Activated CD8-positive, alpha-beta memory T cell treated with anti-CD3 and anti-CD28 coated beads, Interleukin-2, amount 50 U/mL, for 4 hours (primary cell): ENCODE data around the gene FKRP.
"Not testable (repeated sequence)": the region's sequence is repeated elsewhere in the genome, so short reads cannot be mapped to it uniquely, and the experiment has no call there.

Experiments used
- DNase-seq: peaks from one replicate; pipeline ENCODE4 v3.0.0-alpha.2; 2020

FKRP gene

GRCh38 chr19:46745521-46746280 is at the start of gene FKRP:
Gene FKRP, plus strand, starts transcription at chr19:46746057. Its CDS starts 9,394 bp downstream, at chr19:46755451.
- peak; percentile 46 for DNase-seq

GRCh38 chr19:46696866-46697203 is 49.0 kb upstream of the FKRP start:
- DNase-seq, result no peak

- no peak for DNase-seq
These were observed 48.5 kb upstream of the FKRP start for GRCh38 chr19:46697204-46697960.

- DNase-seq, result no peak
These were observed 47.2 kb upstream of the FKRP start for GRCh38 chr19:46698395-46699321.

- DNase-seq, result no peak
These were observed 45.2 kb upstream of the FKRP start for GRCh38 chr19:46700704-46701103.

- peak; percentile 92 for DNase-seq
These were observed 41.3 kb upstream of the FKRP start for GRCh38 chr19:46704379-46705076.

GRCh38 chr19:46710687-46711086 is 35.2 kb upstream of the FKRP start:
- DNase-seq, result no peak

GRCh38 chr19:46712768-46713338 is 33.0 kb upstream of the FKRP start:
- DNase-seq, result not testable (repeated sequence)

- DNase-seq, result peak; percentile 70
These were observed 31.9 kb upstream of the FKRP start for GRCh38 chr19:46713781-46714443.

GRCh38 chr19:46714444-46715106 is 31.3 kb upstream of the FKRP start:
- DNase-seq, result peak; percentile 69

- DNase-seq, result no peak
These were observed 30.3 kb upstream of the FKRP start for GRCh38 chr19:46715620-46715974.

GRCh38 chr19:46715975-46716671 is 29.7 kb upstream of the FKRP start:
- DNase-seq, result no peak

GRCh38 chr19:46716672-46717033 is 29.2 kb upstream of the FKRP start:
- DNase-seq, result no peak

GRCh38 chr19:46717034-46717715 is 28.7 kb upstream of the FKRP start, which contains the start of gene PRKD2:
Gene PRKD2, minus strand, starts transcription at chr19:46717114. Its CDS starts 744 bp downstream, at chr19:46716370.
- peak; percentile 90 for DNase-seq

GRCh38 chr19:46717716-46718143 is 28.1 kb upstream of the FKRP start:
- DNase-seq, result no peak

- peak; percentile 51 for DNase-seq
These were observed 27.5 kb upstream of the FKRP start for GRCh38 chr19:46718157-46718933.

- DNase-seq, result no peak
These were observed 26.8 kb upstream of the FKRP start for GRCh38 chr19:46718934-46719622.
